Measurements from ENCODE around the gene MBD4. TPM values are rescaled to one million over a fixed set of nuclear protein-coding genes. Genes with fewer than 3 reads are reported as not detected.
A peak's percentile ranks its signal among the peaks of the same experiment; 100 is the strongest.

The MBD4 gene
- total RNA-seq, 1 experiment from 2014 or later = 36.9 TPM

GRCh38 chr3:129428376-129429079 lies 11.2 kb downstream of the MBD4 start, which contains the start of gene EFCAB12:
Gene EFCAB12 (minus strand): TSS chr3:129428636. CDS start chr3:129428488, 148 bp downstream.
- H3K27me3 Mint-ChIP-seq (ENCODE audit: low read depth) = peaks cover 18% of the 10 kb centered on the region
- no peaks in the 10 kb centered on the region for H3K9me3 Mint-ChIP-seq
- peak within 1 kb of the TSS; percentile 78 for H3K4me3 Mint-ChIP-seq
- ChIA-PET CTCF (interaction anchor here (1.1 to 2.4 kb wide), 6 partner anchors 10 to 100 kb away, joined by 3 to 18 read pairs (median 5); no protein-coding TSS in a partner anchor), POLR2A (interaction anchor here (0.5 to 0.9 kb wide), 2 partner anchors 10 kb away, joined by 3 read pairs; no protein-coding TSS in a partner anchor)
- ATAC-seq (peak; percentile 86), DNase-seq (ENCODE audit: low spot score) (peak; percentile 97)
- peaks cover 47% of the 10 kb centered on the region for H3K4me1 Mint-ChIP-seq
- H3K36me3 Mint-ChIP-seq = peaks cover 24% of the 10 kb centered on the region
- peak within 1 kb of the TSS; percentile 91 for H3K27ac Mint-ChIP-seq
- TF ChIP-seq FOXK1 (CRISPR knock-in tag; IDR thresholded peaks at IDR 0.05) (no peak), E2F5 (CRISPR knock-in tag; IDR thresholded peaks at IDR 0.05) (0 out of 2 replicates have a peak, but pooled peaks have one; percentile 56), ZNF416 (CRISPR knock-in tag; IDR thresholded peaks at IDR 0.05) (0 out of 2 replicates have a peak, but pooled peaks have one; percentile 79), ARID4B (CRISPR knock-in tag; IDR thresholded peaks at IDR 0.05; ENCODE audit: borderline replicate concordance) (no peak; the same call in 1 of the 2 replicates), USF1 (CRISPR knock-in tag; IDR thresholded peaks at IDR 0.05) (peak; percentile 95), FOXP4 (CRISPR knock-in tag; IDR thresholded peaks at IDR 0.05) (no peak), MLX (CRISPR knock-in tag; IDR thresholded peaks at IDR 0.05) (no peak), E2F1 (CRISPR knock-in tag; IDR thresholded peaks at IDR 0.05) (no peak), SP1 (CRISPR knock-in tag; conservative IDR thresholded peaks at IDR 0.05) (peak; percentile 65), ZNF425 (CRISPR knock-in tag; conservative IDR thresholded peaks at IDR 0.05) (no peak), ZNF532 (CRISPR knock-in tag; IDR thresholded peaks at IDR 0.05; ENCODE audit: borderline replicate concordance) (no peak), RORB (CRISPR knock-in tag; IDR thresholded peaks at IDR 0.05) (no peak), MAX (CRISPR knock-in tag; IDR thresholded peaks at IDR 0.05) (peak; percentile 45; the same call in 1 of the 2 replicates), JUN (CRISPR knock-in tag; IDR thresholded peaks at IDR 0.05) (no peak), E2F4 (CRISPR knock-in tag; IDR thresholded peaks at IDR 0.05; ENCODE audit: borderline replicate concordance, low read depth) (no peak), ETV6 (CRISPR knock-in tag; IDR thresholded peaks at IDR 0.05) (no peak), NFYB (CRISPR knock-in tag; conservative IDR thresholded peaks at IDR 0.05; ENCODE audit: low read depth) (peak; percentile 93)
